Type B pancreatic cell (in vitro differentiated cells): ENCODE data around the gene NOS2. TPM values are rescaled to one million over a fixed set of nuclear protein-coding genes. Genes with fewer than 3 reads are reported as not detected.

Experiments
- DNase-seq: peaks from one replicate; pipeline ENCODE4 v3.0.0; 2021; ENCODE audit warnings: mixed read lengths; ENCODE audit not compliant: unreplicated experiment; ENCODE audit errors: extremely low spot score
- H3K27ac Mint-ChIP-seq: 2 replicates; pipeline ENCODE4 v1.8.0; 2021; ENCODE audit warnings: mild to moderate bottlenecking, mixed read lengths
- H3K27me3 Mint-ChIP-seq: 2 replicates; pipeline ENCODE4 v1.8.0; 2021; ENCODE audit warnings: mixed read lengths
- H3K36me3 Mint-ChIP-seq: 2 replicates; pipeline ENCODE4 v1.8.0; 2021; ENCODE audit warnings: mixed read lengths
- H3K4me1 Mint-ChIP-seq: one replicate; pipeline ENCODE4 v1.8.0; 2021; ENCODE audit warnings: mixed read lengths; ENCODE audit not compliant: unreplicated experiment
- H3K4me3 Mint-ChIP-seq: 2 replicates; pipeline ENCODE4 v1.8.0; 2021; ENCODE audit warnings: mild to moderate bottlenecking, mixed read lengths
- H3K9me3 Mint-ChIP-seq: 2 replicates; pipeline ENCODE4 v1.8.0; 2021; ENCODE audit warnings: mixed read lengths
- total RNA-seq: library from RNA; stranded (reverse); gene quantifications from 2 replicates; pipeline ENCODE4 v1.2.1, GENCODE V29; 2021; ENCODE audit warnings: low replicate concordance
- TF ChIP-seq, protein P1 (sequence below): fragments of 200-600 bp; sonication (generic); conservative IDR thresholded peaks from 2 replicates; pipeline ENCODE4 v1.5.0; 2021; ENCODE audit warnings: antibody characterized with exemption, mild to moderate bottlenecking

The NOS2 gene
- total RNA-seq, 1 donor from 2014 or later, result 1.1 TPM

DNA sequence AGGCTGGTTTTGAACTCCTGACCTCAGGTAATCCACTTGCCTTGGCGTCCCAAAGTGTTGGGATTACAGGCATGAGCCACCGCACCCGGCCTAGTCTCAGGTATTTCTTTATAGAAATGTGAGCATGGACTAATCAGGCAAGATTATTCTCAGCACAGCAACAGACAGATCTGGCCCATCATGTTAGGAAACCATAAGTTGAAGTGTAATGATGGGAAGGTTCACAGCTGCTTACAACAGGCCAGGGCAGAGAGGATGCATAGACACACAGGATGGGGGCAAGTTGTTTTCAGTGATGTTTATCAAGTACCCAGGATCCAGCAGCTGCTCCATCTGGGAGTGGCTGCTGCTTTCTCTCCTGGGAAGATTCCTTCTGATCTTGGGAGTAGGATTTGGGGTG is 16.6 kb upstream of the NOS2 start:
- peaks cover 5% of the 10 kb centered on the region for H3K9me3 Mint-ChIP-seq
- TF ChIP-seq, protein P1, sequence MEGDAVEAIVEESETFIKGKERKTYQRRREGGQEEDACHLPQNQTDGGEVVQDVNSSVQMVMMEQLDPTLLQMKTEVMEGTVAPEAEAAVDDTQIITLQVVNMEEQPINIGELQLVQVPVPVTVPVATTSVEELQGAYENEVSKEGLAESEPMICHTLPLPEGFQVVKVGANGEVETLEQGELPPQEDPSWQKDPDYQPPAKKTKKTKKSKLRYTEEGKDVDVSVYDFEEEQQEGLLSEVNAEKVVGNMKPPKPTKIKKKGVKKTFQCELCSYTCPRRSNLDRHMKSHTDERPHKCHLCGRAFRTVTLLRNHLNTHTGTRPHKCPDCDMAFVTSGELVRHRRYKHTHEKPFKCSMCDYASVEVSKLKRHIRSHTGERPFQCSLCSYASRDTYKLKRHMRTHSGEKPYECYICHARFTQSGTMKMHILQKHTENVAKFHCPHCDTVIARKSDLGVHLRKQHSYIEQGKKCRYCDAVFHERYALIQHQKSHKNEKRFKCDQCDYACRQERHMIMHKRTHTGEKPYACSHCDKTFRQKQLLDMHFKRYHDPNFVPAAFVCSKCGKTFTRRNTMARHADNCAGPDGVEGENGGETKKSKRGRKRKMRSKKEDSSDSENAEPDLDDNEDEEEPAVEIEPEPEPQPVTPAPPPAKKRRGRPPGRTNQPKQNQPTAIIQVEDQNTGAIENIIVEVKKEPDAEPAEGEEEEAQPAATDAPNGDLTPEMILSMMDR, result no peak
- H3K4me3 Mint-ChIP-seq, result no peak overlapping the region
- no peaks in the 10 kb centered on the region for H3K36me3 Mint-ChIP-seq
- no peak overlapping the region for H3K27ac Mint-ChIP-seq
- DNase-seq, result no peak
- no peaks in the 10 kb centered on the region for H3K27me3 Mint-ChIP-seq
- H3K4me1 Mint-ChIP-seq, result no peaks in the 10 kb centered on the region

DNA sequence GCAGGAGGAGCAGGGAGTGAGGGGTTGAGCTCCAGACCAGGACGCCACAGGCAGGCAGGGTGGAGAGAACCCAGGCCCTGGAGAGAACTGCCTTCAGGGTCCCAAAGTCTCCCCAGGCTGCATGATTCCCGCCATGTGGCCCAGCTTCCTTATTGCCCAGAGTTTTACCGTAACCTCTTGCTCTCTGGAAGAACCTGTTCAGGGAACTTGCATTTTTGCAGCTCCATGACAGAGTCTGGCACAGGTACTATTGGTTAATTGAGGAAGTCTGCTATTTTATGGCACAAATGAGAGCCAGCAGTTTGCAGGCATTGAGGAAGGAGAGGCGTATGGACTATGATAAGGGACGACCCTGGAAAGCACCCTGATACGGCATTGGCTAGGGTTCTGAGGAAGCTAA is 11.6 kb upstream of the NOS2 start:
- DNase-seq, result no peak
- Mint-ChIP-seq H3K9me3 (peaks cover 6% of the 10 kb centered on the region), H3K4me1 (no peaks in the 10 kb centered on the region), H3K27me3 (no peaks in the 10 kb centered on the region), H3K4me3 (no peak overlapping the region), H3K36me3 (no peaks in the 10 kb centered on the region), H3K27ac (no peak overlapping the region)
- TF ChIP-seq, protein P1, result no peak

DNA sequence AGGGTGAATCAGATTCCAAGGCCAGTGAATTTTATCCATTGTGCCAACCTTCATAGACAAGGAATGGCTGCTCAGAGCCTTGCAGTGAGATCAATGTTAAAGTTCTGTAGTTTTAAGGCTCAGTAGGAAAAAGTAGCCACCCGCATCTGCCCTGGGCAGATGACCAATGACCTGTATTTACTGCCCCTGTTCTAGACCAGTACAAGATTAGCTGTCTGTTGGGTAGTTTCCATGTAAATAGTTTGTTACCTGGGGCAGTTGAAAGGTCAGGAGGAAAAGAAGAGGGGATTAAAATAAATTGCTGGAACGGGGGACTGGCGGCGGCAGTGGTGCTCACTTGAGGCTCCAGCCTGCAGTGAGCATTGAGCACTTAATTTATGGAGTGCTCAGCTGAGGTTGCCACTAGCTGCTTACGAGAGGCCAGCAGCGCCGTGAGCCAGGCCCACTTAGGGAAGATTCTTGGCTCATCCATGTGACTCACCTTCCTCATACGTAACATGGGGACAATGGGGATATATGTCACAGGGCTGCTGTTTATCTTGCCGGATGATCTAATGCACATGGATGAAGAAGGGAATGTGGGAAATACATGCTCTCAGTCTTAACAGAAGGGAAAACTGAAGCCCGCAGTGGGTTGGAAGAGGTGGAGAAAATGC is 10.7 kb upstream of the NOS2 start:
- H3K4me3 Mint-ChIP-seq, result no peak overlapping the region
- H3K27me3 Mint-ChIP-seq, result no peaks in the 10 kb centered on the region
- no peak for DNase-seq
- H3K27ac Mint-ChIP-seq, result no peak overlapping the region
- peaks cover 6% of the 10 kb centered on the region for H3K9me3 Mint-ChIP-seq
- TF ChIP-seq, protein P1, result no peak
- H3K36me3 Mint-ChIP-seq, result no peaks in the 10 kb centered on the region
- no peaks in the 10 kb centered on the region for H3K4me1 Mint-ChIP-seq

DNA sequence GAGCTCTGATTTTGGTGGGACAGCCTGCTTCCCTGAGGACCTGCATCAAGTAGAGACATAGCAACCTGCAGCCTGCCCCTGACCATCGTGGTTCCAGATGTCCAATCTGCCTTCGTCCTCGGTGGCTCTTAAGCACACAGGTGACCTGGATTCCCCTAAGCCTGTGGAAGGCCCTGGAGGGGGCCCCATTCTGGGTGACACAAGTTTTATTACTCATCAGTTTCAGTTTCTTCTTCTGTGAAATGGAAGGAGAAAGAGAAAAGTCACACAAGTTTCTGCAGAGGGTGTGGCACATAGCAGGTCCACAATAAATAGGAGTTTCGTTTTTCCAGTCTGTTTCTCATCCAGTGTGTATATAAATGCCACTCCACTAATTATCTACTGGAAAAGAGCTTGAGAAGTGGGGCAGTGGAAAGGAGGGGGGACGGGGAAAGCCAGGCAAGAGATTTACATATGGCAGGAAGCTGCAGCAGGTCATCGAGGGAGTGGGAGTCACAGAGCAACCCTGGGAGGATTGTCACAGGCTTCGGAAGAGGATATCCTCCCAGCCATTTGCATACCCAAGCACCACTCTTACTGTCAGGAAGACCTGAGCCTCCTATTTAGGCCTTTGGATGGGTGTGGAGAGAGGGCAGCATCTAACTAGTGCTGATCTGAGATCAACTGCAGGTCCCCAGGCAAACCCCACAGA is 10.0 kb upstream of the NOS2 start:
- TF ChIP-seq, protein P1, result no peak
- no peak for DNase-seq
- peaks cover 6% of the 10 kb centered on the region for H3K4me1 Mint-ChIP-seq
- H3K36me3 Mint-ChIP-seq, result no peaks in the 10 kb centered on the region
- peak overlapping the region; percentile 72 for H3K27ac Mint-ChIP-seq
- H3K4me3 Mint-ChIP-seq, result no peak overlapping the region
- H3K27me3 Mint-ChIP-seq, result peaks cover 4% of the 10 kb centered on the region
- H3K9me3 Mint-ChIP-seq, result peaks cover 6% of the 10 kb centered on the region

DNA sequence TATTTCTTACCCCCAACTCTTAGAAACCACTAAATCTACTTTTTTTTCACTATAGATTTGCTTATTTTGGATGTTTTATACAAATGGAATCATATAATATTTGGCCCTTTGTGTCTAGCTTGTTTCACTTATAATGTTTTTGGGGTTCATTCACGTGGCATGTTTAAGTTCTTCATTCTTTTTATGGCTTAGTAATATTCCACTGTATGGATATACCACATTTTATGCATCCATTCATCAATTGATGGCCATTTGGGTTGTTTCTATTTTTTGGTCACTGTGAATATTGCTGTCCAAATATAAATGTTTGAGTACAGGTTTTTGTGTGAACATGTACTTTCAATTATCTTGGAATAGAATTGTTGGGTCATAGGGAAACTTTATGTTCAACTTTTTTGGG is 9.2 kb upstream of the NOS2 start:
- peaks cover 6% of the 10 kb centered on the region for H3K27me3 Mint-ChIP-seq

More for the DNA sequence above, 9.2 kb upstream of the NOS2 start:
- H3K36me3 Mint-ChIP-seq, result no peaks in the 10 kb centered on the region
- H3K9me3 Mint-ChIP-seq, result peaks cover 6% of the 10 kb centered on the region
- no peak overlapping the region for H3K4me3 Mint-ChIP-seq
- TF ChIP-seq, protein P1, result no peak
- peaks cover 8% of the 10 kb centered on the region for H3K4me1 Mint-ChIP-seq
- no peak for DNase-seq
- no peak overlapping the region for H3K27ac Mint-ChIP-seq
